HepG2 (cell line): ENCODE results near the gene NRBP1. TPM values are rescaled to one million over a fixed set of nuclear protein-coding genes. Genes with fewer than 3 reads are reported as not detected.

Experiments
- CHD4 ChIP-seq: fragments of 200-600 bp; sonication (generic); IDR thresholded peaks from 2 replicates; pipeline ENCODE4 v1.7.0; 2017; ENCODE audit warnings: mild to moderate bottlenecking, low read length, borderline replicate concordance
- DMAP1 ChIP-seq: IDR thresholded peaks from 2 replicates; pipeline ENCODE4 v1.6.1; 2016
- DNMT1 ChIP-seq: sonication (generic); formaldehyde crosslinking; IDR thresholded peaks from 2 replicates; pipeline ENCODE4 v1.5.1; 2020; ENCODE audit warnings: mild to moderate bottlenecking, missing genetic modification reagents
- GATAD2A ChIP-seq: IDR thresholded peaks from 2 replicates; pipeline ENCODE4 v1.6.1; 2016
- HDAC2 ChIP-seq: sonication (generic); formaldehyde crosslinking; IDR thresholded peaks from 2 replicates; pipeline ENCODE4 v1.4.0; 2020; ENCODE audit warnings: missing genetic modification reagents
- HOXA3 ChIP-seq: sonication (generic); formaldehyde crosslinking; IDR thresholded peaks from 2 replicates; pipeline ENCODE4 v1.5.0; 2020; ENCODE audit warnings: missing genetic modification reagents
- PAF1 ChIP-seq: IDR thresholded peaks from 2 replicates; pipeline ENCODE4 v1.6.1; 2016; ENCODE audit warnings: missing genetic modification reagents, missing compliant biosample characterization
- RFX5 ChIP-seq: IDR thresholded peaks from 2 replicates; pipeline ENCODE4 v1.6.1; 2011; ENCODE audit warnings: low read depth, low read length, improper control_type of control experiment
- SNAPC2 ChIP-seq: sonication (generic); formaldehyde crosslinking; IDR thresholded peaks from 2 replicates; pipeline ENCODE4 v1.8.1; 2022; ENCODE audit warnings: mild to moderate bottlenecking, missing genetic modification reagents
- SNRNP70 ChIP-seq: fragments of 200-400 bp; formaldehyde crosslinking; IDR thresholded peaks from 2 replicates; pipeline ENCODE4 v1.6.1; 2017; ENCODE audit warnings: mild to moderate bottlenecking, low read depth, low read length, moderate library complexity
- U2AF2 ChIP-seq: fragments of 200-400 bp; formaldehyde crosslinking; IDR thresholded peaks from 2 replicates; pipeline ENCODE4 v1.6.1; 2017; ENCODE audit warnings: low read depth, mild to moderate bottlenecking, low read length
- ZBTB21 ChIP-seq: sonication (generic); formaldehyde crosslinking; IDR thresholded peaks from 2 replicates; pipeline ENCODE4 v1.4.0; 2020; ENCODE audit warnings: missing genetic modification reagents
- ZFP1 ChIP-seq: IDR thresholded peaks from 2 replicates; pipeline ENCODE4 v1.6.1; 2016
- ZIK1 ChIP-seq: sonication (generic); formaldehyde crosslinking; IDR thresholded peaks from 2 replicates; pipeline ENCODE4 v1.5.0; 2020; ENCODE audit warnings: mild to moderate bottlenecking, low read depth, missing genetic modification reagents, borderline replicate concordance
- ZKSCAN1 ChIP-seq: fragments of 150-350 bp; IDR thresholded peaks from 2 replicates; pipeline ENCODE4 v1.6.1; 2014; ENCODE audit warnings: low read length
- ZNF382 ChIP-seq: sonication (generic); formaldehyde crosslinking; IDR thresholded peaks from 2 replicates; pipeline ENCODE4 v1.5.0; 2020; ENCODE audit warnings: missing genetic modification reagents, mild to moderate bottlenecking, borderline replicate concordance
- ZNF460 ChIP-seq: sonication (generic); formaldehyde crosslinking; IDR thresholded peaks from 2 replicates; pipeline ENCODE4 v1.5.1; 2020; ENCODE audit warnings: missing genetic modification reagents, mild to moderate bottlenecking, borderline replicate concordance
- ZNF687 ChIP-seq: sonication (generic); formaldehyde crosslinking; IDR thresholded peaks from 2 replicates; pipeline ENCODE4 v1.5.1; 2020; ENCODE audit warnings: mild to moderate bottlenecking, missing genetic modification reagents, moderate library complexity
- ZNF780A ChIP-seq: sonication (generic); formaldehyde crosslinking; IDR thresholded peaks from 2 replicates; pipeline ENCODE4 v1.8.0; 2022; ENCODE audit warnings: mild to moderate bottlenecking, missing genetic modification reagents, moderate library complexity
- ZSCAN30 ChIP-seq: sonication (generic); formaldehyde crosslinking; IDR thresholded peaks from 2 replicates; pipeline ENCODE4 v1.5.0; 2020; ENCODE audit warnings: mild to moderate bottlenecking, missing genetic modification reagents
- polyA plus RNA-seq, 8 experiments: library from polyadenylated mRNA; depleted of rRNA in 3 of 8; stranded (reverse) in 7 of 8; unstranded in 1 of 8; fragments of >200 nt; fragmentation: Illumina TruSeq in 4 of 8; extraction: Trizol in 4 of 8; gene quantifications; 2 replicates each; pipeline versions ENCODE4 v1.2.1 to v1.2.3, GENCODE V29; 2011 to 2016; ENCODE audit warnings: low read depth in 4 of 8, missing spikeins in 1 of 8, mixed read lengths in 1 of 8; ENCODE audit not compliant: insufficient read depth in 1 of 8
- total RNA-seq, 5 experiments: library from RNA; depleted of rRNA; stranded (reverse); fragments of >200 nt; fragmentation: Illumina TruSeq; extraction: Trizol; gene quantifications; 2 replicates each; pipeline ENCODE4 v1.2.3, GENCODE V29; 2016; ENCODE audit warnings: low read depth in 1 of 5
- TF ChIP-seq, protein P1 (sequence below): fragments of 450-650 bp; IDR thresholded peaks from 2 replicates; pipeline ENCODE4 v1.6.1; 2017; ENCODE audit warnings: mild to moderate bottlenecking
- TF ChIP-seq, protein P2 (sequence below): sonication (generic); formaldehyde crosslinking; IDR thresholded peaks from 2 replicates; pipeline ENCODE4 v1.5.1; 2020; ENCODE audit warnings: missing genetic modification reagents, mild to moderate bottlenecking, borderline replicate concordance
- TF ChIP-seq, protein P3 (sequence below): sonication (generic); formaldehyde crosslinking; IDR thresholded peaks from 2 replicates; pipeline ENCODE4 v1.4.0; 2020; ENCODE audit warnings: missing genetic modification reagents

NRBP1 gene
- total and polyA plus RNA-seq, 2 of the 13 experiments (the other 11 are each of a cell fraction or from before 2014, with no cell fraction given), result 165 to 240 TPM

GRCh38 chr2:27379836-27380625 is 48.4 kb upstream of the NRBP1 start (continued):
- TF ChIP-seq, protein P1, sequence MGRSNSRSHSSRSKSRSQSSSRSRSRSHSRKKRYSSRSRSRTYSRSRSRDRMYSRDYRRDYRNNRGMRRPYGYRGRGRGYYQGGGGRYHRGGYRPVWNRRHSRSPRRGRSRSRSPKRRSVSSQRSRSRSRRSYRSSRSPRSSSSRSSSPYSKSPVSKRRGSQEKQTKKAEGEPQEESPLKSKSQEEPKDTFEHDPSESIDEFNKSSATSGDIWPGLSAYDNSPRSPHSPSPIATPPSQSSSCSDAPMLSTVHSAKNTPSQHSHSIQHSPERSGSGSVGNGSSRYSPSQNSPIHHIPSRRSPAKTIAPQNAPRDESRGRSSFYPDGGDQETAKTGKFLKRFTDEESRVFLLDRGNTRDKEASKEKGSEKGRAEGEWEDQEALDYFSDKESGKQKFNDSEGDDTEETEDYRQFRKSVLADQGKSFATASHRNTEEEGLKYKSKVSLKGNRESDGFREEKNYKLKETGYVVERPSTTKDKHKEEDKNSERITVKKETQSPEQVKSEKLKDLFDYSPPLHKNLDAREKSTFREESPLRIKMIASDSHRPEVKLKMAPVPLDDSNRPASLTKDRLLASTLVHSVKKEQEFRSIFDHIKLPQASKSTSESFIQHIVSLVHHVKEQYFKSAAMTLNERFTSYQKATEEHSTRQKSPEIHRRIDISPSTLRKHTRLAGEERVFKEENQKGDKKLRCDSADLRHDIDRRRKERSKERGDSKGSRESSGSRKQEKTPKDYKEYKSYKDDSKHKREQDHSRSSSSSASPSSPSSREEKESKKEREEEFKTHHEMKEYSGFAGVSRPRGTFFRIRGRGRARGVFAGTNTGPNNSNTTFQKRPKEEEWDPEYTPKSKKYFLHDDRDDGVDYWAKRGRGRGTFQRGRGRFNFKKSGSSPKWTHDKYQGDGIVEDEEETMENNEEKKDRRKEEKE, result no peak
- TF ChIP-seq, protein P2, sequence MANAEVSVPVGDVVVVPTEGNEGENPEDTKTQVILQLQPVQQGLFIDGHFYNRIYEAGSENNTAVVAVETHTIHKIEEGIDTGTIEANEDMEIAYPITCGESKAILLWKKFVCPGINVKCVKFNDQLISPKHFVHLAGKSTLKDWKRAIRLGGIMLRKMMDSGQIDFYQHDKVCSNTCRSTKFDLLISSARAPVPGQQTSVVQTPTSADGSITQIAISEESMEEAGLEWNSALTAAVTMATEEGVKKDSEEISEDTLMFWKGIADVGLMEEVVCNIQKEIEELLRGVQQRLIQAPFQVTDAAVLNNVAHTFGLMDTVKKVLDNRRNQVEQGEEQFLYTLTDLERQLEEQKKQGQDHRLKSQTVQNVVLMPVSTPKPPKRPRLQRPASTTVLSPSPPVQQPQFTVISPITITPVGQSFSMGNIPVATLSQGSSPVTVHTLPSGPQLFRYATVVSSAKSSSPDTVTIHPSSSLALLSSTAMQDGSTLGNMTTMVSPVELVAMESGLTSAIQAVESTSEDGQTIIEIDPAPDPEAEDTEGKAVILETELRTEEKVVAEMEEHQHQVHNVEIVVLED (CRISPR knock-in tag), result no peak
- no peak for TF ChIP-seq ZNF460 (CRISPR knock-in tag)
- 0 out of 2 replicates have a peak, but pooled peaks have one; percentile 23 for TF ChIP-seq ZIK1
- TF ChIP-seq HOXA3 (CRISPR knock-in tag), result no peak; the same call in 1 of the 2 replicates
- no peak for TF ChIP-seq U2AF2
- TF ChIP-seq ZNF780A (CRISPR knock-in tag), result no peak
- no peak for TF ChIP-seq ZFP1 (CRISPR knock-in tag)
- peak; percentile 60 for TF ChIP-seq DMAP1 (CRISPR knock-in tag)
- TF ChIP-seq ZNF687, result peak; percentile 80
- TF ChIP-seq SNRNP70, result no peak
- TF ChIP-seq ZKSCAN1, result no peak
- TF ChIP-seq HDAC2 (CRISPR knock-in tag), result no peak; the same call in 1 of the 2 replicates
- 0 out of 2 replicates have a peak, but pooled peaks have one; percentile 40 for TF ChIP-seq PAF1 (CRISPR knock-in tag)
- no peak for TF ChIP-seq CHD4
- TF ChIP-seq ZSCAN30 (CRISPR knock-in tag), result no peak
- TF ChIP-seq, protein P3, sequence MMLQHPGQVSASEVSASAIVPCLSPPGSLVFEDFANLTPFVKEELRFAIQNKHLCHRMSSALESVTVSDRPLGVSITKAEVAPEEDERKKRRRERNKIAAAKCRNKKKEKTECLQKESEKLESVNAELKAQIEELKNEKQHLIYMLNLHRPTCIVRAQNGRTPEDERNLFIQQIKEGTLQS (CRISPR knock-in tag), result no peak
- TF ChIP-seq ZNF382 (CRISPR knock-in tag), result no peak
- no peak for TF ChIP-seq SNAPC2 (CRISPR knock-in tag)
- no peak for TF ChIP-seq ZBTB21 (CRISPR knock-in tag)
- TF ChIP-seq GATAD2A, result no peak
- no peak for TF ChIP-seq RFX5
- no peak for TF ChIP-seq DNMT1
